ENCODE data around the gene TMC2. TPM values are rescaled to one million over a fixed set of nuclear protein-coding genes. Genes with fewer than 3 reads are reported as not detected.
A peak's percentile ranks its signal among the peaks of the same experiment; 100 is the strongest.

Gene TMC2
- total RNA-seq, 4 donors from 2014 or later, result 0.27 TPM; not detected in 3

DNA sequence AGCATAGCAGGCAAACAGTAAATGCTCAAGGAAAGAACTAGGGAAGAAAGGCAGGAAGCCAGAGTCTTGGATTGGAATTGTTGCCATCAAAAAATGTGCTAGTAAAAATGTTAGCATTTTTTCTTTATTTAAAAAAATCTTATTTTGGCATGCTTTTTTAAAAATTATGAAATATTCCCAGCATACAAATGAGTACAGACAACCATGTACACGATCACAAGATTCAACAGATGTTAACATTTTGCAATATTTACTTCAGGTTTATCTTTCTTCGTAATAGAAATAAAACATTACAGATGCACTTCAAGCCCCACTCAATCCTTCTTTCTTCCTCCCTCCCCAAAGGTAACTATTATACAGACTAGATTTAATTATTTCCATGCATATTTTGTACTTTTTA lies 88.7 kb downstream of the TMC2 start:
- no peaks in the 10 kb centered on the region for H3K27me3 ChIP-seq
- no peaks in the 10 kb centered on the region for H3K9me3 ChIP-seq
- TF ChIP-seq, protein P1, sequence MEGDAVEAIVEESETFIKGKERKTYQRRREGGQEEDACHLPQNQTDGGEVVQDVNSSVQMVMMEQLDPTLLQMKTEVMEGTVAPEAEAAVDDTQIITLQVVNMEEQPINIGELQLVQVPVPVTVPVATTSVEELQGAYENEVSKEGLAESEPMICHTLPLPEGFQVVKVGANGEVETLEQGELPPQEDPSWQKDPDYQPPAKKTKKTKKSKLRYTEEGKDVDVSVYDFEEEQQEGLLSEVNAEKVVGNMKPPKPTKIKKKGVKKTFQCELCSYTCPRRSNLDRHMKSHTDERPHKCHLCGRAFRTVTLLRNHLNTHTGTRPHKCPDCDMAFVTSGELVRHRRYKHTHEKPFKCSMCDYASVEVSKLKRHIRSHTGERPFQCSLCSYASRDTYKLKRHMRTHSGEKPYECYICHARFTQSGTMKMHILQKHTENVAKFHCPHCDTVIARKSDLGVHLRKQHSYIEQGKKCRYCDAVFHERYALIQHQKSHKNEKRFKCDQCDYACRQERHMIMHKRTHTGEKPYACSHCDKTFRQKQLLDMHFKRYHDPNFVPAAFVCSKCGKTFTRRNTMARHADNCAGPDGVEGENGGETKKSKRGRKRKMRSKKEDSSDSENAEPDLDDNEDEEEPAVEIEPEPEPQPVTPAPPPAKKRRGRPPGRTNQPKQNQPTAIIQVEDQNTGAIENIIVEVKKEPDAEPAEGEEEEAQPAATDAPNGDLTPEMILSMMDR (IDR thresholded peaks at IDR 0.05), result no peak
- no peak for TF ChIP-seq POLR2A (IDR thresholded peaks at IDR 0.05)
- no peaks in the 10 kb centered on the region for H3K4me1 ChIP-seq
- no peaks in the 10 kb centered on the region for H3K36me3 ChIP-seq
- H3K4me3 ChIP-seq, result no peak overlapping the region
- H3K27ac ChIP-seq, result no peak overlapping the region
- DNase-seq, result no peak

DNA sequence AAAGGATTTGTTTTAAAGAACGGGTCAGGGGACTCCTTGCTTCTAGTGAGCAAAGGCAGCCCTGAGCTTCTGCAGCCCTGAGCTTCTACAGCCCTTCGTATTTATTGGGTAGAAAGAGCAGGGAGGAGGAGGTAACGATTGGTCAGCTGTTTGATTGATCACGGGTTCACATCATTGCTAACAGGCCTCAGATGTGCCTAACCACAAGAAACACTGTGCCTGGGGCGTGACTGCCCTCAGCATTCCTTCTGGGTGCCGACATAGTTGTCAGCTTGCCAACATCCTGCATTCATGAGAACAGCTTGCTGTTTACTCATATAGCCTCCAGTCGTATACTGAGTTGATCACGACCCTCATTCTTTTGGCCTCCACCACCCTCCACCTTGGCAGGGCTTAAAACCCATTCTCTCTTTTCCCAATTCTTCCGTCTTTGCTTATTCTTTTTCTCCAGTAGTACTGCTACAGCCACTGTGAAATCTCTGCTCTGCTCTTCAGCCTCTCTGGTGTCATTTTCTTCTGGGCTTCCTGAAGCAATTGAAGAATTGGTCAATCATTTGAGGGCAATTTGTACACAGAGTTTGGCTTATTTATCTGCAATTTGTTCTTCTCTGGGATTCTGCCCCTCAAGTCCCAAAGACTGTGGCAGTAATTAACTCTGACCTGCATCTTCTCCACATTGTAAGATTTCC lies 90.6 kb downstream of the TMC2 start:
- H3K36me3 ChIP-seq, result no peaks in the 10 kb centered on the region
- H3K27ac ChIP-seq, result no peak overlapping the region
- DNase-seq, result peak in 2 of 3 donors; percentile 62 to 65
- H3K4me3 ChIP-seq, result no peak overlapping the region
- no peaks in the 10 kb centered on the region for H3K4me1 ChIP-seq
- TF ChIP-seq, protein P1 (IDR thresholded peaks at IDR 0.05), result no peak
- no peak for TF ChIP-seq POLR2A (IDR thresholded peaks at IDR 0.05)
- no peaks in the 10 kb centered on the region for H3K9me3 ChIP-seq
- H3K27me3 ChIP-seq, result no peaks in the 10 kb centered on the region

DNA sequence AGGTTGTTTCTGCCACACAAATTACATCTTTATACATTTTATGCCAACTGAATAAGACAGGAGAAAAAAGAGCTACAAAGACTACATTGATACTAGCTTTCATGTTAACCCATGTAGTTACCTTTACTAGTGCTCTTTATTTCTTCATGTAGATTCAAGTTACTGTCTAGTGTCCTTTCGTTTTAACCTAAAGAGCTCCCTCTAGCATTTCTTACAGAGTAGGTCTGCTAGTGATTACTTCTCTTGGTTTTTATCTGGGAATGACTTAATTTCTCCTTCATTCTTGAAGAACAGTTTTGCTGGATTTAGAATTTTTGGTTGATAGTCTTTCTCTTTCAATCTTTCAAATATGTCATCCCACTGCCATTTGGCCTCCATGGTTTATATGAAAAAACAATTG lies 94.9 kb downstream of the TMC2 start:
- Histone ChIP-seq H3K4me3 (no peak overlapping the region), H3K4me1 (no peaks in the 10 kb centered on the region), H3K36me3 (no peaks in the 10 kb centered on the region), H3K27me3 (no peaks in the 10 kb centered on the region), H3K27ac (no peak overlapping the region), H3K9me3 (no peaks in the 10 kb centered on the region)
- no peak for DNase-seq
- TF ChIP-seq, protein P1 (IDR thresholded peaks at IDR 0.05), result peak in 3 of 6 experiments; percentile 22 to 42 (median 35)
- no peak for TF ChIP-seq POLR2A (IDR thresholded peaks at IDR 0.05)

DNA sequence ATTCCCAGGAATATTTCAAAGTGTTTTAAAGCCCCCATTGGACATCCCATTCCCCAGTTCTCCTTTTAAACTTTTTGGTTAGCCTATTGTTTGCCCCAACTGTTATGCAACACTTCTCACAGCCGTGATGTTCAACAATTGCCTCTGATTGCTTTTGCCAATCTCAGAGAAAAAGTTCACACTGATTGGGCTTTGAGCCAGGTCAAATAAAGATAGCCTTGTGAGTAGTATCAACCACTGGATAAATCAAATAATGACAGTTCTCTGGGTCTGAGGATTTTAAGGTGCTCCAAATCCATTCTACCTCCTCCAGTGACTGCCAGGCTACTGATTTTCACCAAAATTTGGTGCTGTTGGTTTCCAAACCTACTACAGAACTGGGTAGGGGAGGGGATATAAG lies 97.0 kb downstream of the TMC2 start:
- no peak for DNase-seq
- Histone ChIP-seq H3K27me3 (no peaks in the 10 kb centered on the region), H3K27ac (no peak overlapping the region), H3K4me1 (no peaks in the 10 kb centered on the region), H3K4me3 (no peak overlapping the region), H3K36me3 (no peaks in the 10 kb centered on the region), H3K9me3 (no peaks in the 10 kb centered on the region)
- TF ChIP-seq, protein P1 (IDR thresholded peaks at IDR 0.05), result no peak
- no peak for TF ChIP-seq POLR2A (IDR thresholded peaks at IDR 0.05)

GRCh38 chr20:2637246-2637645 lies 100.9 kb downstream of the TMC2 start:
- TF ChIP-seq POLR2A (IDR thresholded peaks at IDR 0.05), result no peak
- TF ChIP-seq, protein P1 (IDR thresholded peaks at IDR 0.05), result no peak
- Histone ChIP-seq H3K36me3 (no peaks in the 10 kb centered on the region), H3K4me1 (no peaks in the 10 kb centered on the region), H3K27me3 (no peaks in the 10 kb centered on the region), H3K27ac (no peak overlapping the region), H3K9me3 (no peaks in the 10 kb centered on the region), H3K4me3 (no peak overlapping the region)
- DNase-seq, result no peak

Data from Peyer's patch (tissue), 4 donors.